A673 (cell line): Measurements from ENCODE around the gene POLE3. TPM values are rescaled to one million over a fixed set of nuclear protein-coding genes. Genes with fewer than 3 reads are reported as not detected.

ENCODE experiments used
- BruUV-seq: library from RNA; stranded (reverse); fragments of 400-500 nt; replicated peaks from 2 replicates; lab custom pipeline; 2021; lab: Mats Ljungman, UMichigan
- CTCF ChIA-PET: fragments of 300-600 bp; sonication (Branson Sonifier 250); formaldehyde crosslinking; loops from one replicate; lab custom pipeline; 2022; ENCODE audit warnings: antibody characterized with exemption; lab: Charles Lee
- POLR2A ChIA-PET: fragments of 300-600 bp; sonication (Branson Sonifier 250); formaldehyde crosslinking; loops from one replicate; lab custom pipeline; 2022; ENCODE audit warnings: antibody characterized with exemption; ENCODE audit not compliant: low non-redundant PET; lab: Charles Lee
- DNase-seq: peaks from one replicate; pipeline ENCODE4 v3.0.0-alpha.2; 2015; ENCODE audit warnings: low spot score
- H3K27ac ChIP-seq: fragments of 200-600 bp; sonication (generic); 2 replicates; pipeline ENCODE4 v1.5.1; 2016; ENCODE audit warnings: mixed run types, low read depth, mild to moderate bottlenecking, mixed read lengths, antibody characterized with exemption, low read length; ENCODE audit not compliant: poor library complexity, severe bottlenecking
- H3K27me3 ChIP-seq: fragments of 200-600 bp; sonication (generic); replicated peaks from 2 replicates; pipeline ENCODE4 v1.6.1; 2017; ENCODE audit warnings: mixed run types, low read depth, mild to moderate bottlenecking, mixed read lengths, antibody characterized with exemption, low read length; ENCODE audit not compliant: insufficient read depth, poor library complexity
- H3K36me3 ChIP-seq: fragments of 200-600 bp; sonication (generic); 2 replicates; pipeline ENCODE4 v1.6.1; 2016; ENCODE audit warnings: mixed run types, mild to moderate bottlenecking, mixed read lengths, antibody characterized with exemption, low read length; ENCODE audit not compliant: insufficient read depth, poor library complexity, severe bottlenecking
- H3K4me1 ChIP-seq: fragments of 200-600 bp; sonication (generic); 2 replicates; pipeline ENCODE4 v1.6.1; 2017; ENCODE audit warnings: mixed run types, mild to moderate bottlenecking, mixed read lengths, antibody characterized with exemption, low read length; ENCODE audit not compliant: insufficient read depth, poor library complexity, severe bottlenecking
- H3K4me3 ChIP-seq: fragments of 200-600 bp; sonication (generic); 2 replicates; pipeline ENCODE4 v1.5.1; 2016; ENCODE audit warnings: low read depth, mixed run types, mild to moderate bottlenecking, mixed read lengths, low read length; ENCODE audit not compliant: poor library complexity, severe bottlenecking
- H3K9me3 ChIP-seq: fragments of 200-600 bp; sonication (generic); 2 replicates; pipeline ENCODE4 v1.6.1; 2016; ENCODE audit warnings: mixed run types, low read depth, mild to moderate bottlenecking, mixed read lengths, antibody characterized with exemption, low read length; ENCODE audit not compliant: poor library complexity, severe bottlenecking
- EZH2 ChIP-seq: fragments of 200-600 bp; sonication (generic); IDR thresholded peaks from 2 replicates; pipeline ENCODE4 v1.6.1; 2017; ENCODE audit warnings: borderline replicate concordance, low read depth, mild to moderate bottlenecking, mixed read lengths, antibody characterized with exemption, low read length; ENCODE audit not compliant: poor library complexity, severe bottlenecking
- intact Hi-C: fragments of 100-400 bp; cut with micrococcal nuclease; formaldehyde crosslinking; loops from one replicate; pipeline ENCODE4 v1.10.0; 2022; ENCODE audit not compliant: unreplicated experiment
- total RNA-seq: library from RNA; stranded (reverse); gene quantifications from 2 replicates; pipeline ENCODE4 v1.2.3, GENCODE V29; 2021
- TF ChIP-seq, protein P1 (sequence below): fragments of 300-800, 200-600 bp; sonication (generic); conservative IDR thresholded peaks from 2 replicates; pipeline ENCODE4 v1.5.1; 2017; ENCODE audit warnings: low read depth, mild to moderate bottlenecking, antibody characterized with exemption, low read length, moderate library complexity, mixed read lengths

Gene POLE3
- total RNA-seq, 1 experiment from 2014 or later, result 109 TPM

GRCh38 chr9:113364951-113365350, 45.5 kb downstream of the POLE3 start:
- TF ChIP-seq, protein P1, sequence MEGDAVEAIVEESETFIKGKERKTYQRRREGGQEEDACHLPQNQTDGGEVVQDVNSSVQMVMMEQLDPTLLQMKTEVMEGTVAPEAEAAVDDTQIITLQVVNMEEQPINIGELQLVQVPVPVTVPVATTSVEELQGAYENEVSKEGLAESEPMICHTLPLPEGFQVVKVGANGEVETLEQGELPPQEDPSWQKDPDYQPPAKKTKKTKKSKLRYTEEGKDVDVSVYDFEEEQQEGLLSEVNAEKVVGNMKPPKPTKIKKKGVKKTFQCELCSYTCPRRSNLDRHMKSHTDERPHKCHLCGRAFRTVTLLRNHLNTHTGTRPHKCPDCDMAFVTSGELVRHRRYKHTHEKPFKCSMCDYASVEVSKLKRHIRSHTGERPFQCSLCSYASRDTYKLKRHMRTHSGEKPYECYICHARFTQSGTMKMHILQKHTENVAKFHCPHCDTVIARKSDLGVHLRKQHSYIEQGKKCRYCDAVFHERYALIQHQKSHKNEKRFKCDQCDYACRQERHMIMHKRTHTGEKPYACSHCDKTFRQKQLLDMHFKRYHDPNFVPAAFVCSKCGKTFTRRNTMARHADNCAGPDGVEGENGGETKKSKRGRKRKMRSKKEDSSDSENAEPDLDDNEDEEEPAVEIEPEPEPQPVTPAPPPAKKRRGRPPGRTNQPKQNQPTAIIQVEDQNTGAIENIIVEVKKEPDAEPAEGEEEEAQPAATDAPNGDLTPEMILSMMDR, result no peak
- TF ChIP-seq EZH2, result no peak
- H3K27me3 ChIP-seq, result no peaks in the 10 kb centered on the region
- H3K9me3 ChIP-seq, result no peaks in the 10 kb centered on the region
- ChIA-PET CTCF (interaction anchor here (0.6 to 0.7 kb wide), 2 partner anchors 262 to 509 kb away, joined by 4 read pairs; no protein-coding TSS in a partner anchor), POLR2A (no interaction called here)
- no peak for DNase-seq
- H3K4me3 ChIP-seq, result no peak overlapping the region
- intact Hi-C loops, result no loop called here
- BruUV-seq, result no TSS peak
- H3K36me3 ChIP-seq, result no peaks in the 10 kb centered on the region
- no peaks in the 10 kb centered on the region for H3K4me1 ChIP-seq
- no peak overlapping the region for H3K27ac ChIP-seq

DNA sequence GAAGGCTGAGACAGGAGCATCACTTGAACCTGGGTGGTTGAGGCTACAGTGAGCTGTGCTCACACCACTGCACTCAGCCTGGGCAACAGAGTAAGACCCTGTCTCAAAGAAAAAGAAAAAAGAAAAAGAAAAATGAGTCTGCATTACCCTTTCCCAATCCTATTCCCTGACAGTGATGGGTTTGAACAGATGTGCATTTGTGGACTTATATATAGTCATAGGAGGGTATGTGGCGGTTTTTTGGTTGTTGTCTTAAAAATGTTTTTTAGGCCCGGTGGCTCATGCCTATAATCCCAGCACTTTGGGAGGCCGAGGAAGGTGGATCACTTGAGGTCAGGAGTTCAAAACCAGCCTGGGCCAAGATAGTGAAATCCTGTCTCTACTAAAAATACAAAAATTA, 47.1 kb downstream of the POLE3 start:
- BruUV-seq, result no TSS peak
- TF ChIP-seq EZH2, result no peak
- TF ChIP-seq, protein P1, result no peak
- CTCF ChIA-PET, result no interaction called here
- Histone ChIP-seq H3K9me3 (no peaks in the 10 kb centered on the region), H3K4me1 (no peaks in the 10 kb centered on the region), H3K27me3 (no peaks in the 10 kb centered on the region), H3K36me3 (no peaks in the 10 kb centered on the region), H3K4me3 (no peak overlapping the region), H3K27ac (no peak overlapping the region)
- DNase-seq, result no peak
- POLR2A ChIA-PET, result no interaction called here
- intact Hi-C loops, result no loop called here

DNA sequence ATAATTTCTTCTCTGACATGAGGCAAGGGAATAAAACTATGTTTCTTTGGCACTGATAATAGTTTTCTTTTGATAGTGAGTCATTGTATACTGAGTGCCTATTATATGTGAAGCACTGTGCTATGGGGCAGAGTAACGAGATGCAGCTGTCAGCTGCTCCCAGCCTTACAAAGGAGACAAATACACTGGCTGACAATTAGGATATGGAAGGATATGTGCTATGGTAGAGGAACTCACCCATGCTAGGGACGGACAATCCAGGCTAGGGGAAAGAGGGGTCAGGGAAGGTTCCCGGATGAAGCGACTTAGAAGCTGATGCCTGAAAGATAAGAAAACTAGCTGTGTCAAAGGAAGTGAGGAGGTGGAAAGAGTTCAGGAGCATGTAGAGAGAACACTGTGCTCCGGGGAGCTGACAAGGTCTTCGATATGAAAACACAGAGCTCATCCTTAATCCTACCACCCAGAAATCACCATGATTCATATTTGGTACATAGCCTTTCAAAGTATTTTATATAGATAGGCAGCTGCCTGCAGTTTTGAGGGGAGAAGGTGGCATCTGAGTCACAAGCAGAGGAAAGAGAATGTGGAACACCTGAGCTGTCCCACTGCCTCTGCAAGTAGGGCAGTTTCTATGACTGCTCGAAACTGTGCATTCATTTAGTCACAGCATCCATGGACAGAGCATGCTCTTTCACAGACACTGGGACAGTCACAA, 49.0 kb downstream of the POLE3 start:
- no TSS peak for BruUV-seq
- DNase-seq, result no peak
- H3K27ac ChIP-seq, result no peak overlapping the region
- intact Hi-C loops, result no loop called here
- no peak for TF ChIP-seq EZH2
- TF ChIP-seq, protein P1, result no peak
- no peaks in the 10 kb centered on the region for H3K36me3 ChIP-seq
- peaks cover 3% of the 10 kb centered on the region for H3K27me3 ChIP-seq
- no peaks in the 10 kb centered on the region for H3K4me1 ChIP-seq
- no peaks in the 10 kb centered on the region for H3K9me3 ChIP-seq
- CTCF ChIA-PET, result no interaction called here
- no peak overlapping the region for H3K4me3 ChIP-seq
- POLR2A ChIA-PET, result no interaction called here
